Stimulated activated CD4-positive, alpha-beta T cell treated with anti-CD3 and anti-CD28 coated beads, Interleukin-4, amount 100 ng/mL, for 48 hours (primary cell): Measurements from ENCODE around the gene UBC.
"Not testable (repeated sequence)": the region's sequence is repeated elsewhere in the genome, so short reads cannot be mapped to it uniquely, and the experiment has no call there.

ENCODE experiments used
- DNase-seq, 2 donors: peaks; one replicate each; pipeline ENCODE4 v3.0.0-alpha.2; 2020; ENCODE audit warnings: low read depth in 2 of 2

Gene UBC

DNA sequence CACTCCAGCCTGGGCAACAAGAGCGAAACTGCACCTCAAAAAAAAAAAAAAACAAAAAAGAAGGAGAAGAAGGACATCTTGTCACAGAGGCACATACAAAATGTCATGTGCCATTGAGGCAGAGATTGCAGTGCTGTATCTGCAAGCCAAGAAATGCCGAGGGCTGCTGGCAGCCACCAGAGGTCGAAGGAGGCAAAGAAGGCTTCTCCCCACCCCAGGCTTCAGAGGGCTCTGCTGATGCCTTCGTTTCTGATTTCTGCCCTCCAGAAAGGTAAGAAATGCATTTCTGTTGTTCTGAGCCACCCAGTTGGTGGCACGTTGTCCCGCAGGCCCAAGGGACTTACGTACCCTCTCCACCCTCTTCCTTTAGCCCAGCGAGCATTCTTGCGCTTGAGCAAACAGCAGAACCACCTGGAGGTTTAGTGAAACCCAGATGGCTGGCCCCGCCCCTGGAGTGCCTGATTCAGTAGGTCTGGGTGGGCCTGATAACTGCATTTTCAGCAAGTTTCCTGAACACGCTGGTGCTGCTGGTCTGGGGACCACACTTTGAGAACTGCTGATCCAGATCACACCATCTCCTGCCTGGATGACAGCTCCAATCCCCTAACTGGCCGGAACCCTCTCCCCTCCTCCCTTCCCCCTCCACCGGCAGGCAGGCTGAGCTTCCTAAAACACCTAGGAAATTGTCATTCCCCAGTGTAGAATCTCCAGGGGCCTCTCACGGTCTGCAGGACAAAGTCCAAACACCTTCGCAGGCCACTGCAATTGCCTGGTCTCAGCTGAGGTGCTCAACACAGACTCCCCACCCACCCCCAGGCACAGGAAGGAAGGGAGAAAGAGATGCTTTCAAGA, 29.6 kb downstream of the UBC start:
- DNase-seq: no peak

- no peak for DNase-seq
These were observed 31.0 kb downstream of the UBC start for GRCh38 chr12:124883263-124884130.

DNA sequence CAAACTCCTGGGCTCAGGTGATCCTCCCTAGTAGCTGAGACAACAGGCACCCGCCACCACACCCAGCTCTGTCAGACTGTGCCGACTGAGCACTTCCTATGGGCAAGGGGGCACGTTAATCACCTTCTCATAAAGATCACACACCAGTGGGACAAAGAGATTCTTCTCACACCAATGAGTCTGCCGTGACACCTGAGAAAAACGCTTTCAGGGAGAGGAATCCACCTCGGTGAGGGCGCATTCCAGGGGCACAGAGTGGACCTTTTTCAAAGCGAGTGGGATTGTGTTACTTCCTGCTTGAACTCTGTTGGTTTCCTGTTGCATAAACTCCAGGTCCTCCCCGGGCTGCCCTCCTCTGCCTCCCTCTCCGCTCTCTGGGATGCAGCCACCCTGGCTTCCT, 33.3 kb downstream of the UBC start:
- DNase-seq: no peak

DNA sequence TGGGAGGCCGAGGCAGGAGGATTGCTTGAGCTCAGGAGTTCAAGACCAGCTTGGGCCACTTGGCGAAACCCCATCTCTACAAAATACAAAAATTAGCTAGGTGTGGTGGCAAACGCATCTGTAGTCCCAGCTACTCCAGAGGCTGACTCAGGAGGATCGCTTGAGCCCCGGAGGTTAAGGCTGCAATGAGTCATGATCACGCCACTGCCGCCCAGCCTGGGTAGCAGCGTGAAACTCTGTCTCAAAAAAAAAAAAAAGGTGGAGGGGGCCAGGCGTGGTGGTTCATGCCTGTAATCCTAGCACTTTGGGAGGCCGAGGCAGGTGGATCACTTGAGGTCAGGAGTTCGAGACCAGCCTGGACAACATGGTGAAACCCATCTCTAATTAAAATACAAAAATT, 34.1 kb downstream of the UBC start:
- DNase-seq: not testable (repeated sequence)

DNA sequence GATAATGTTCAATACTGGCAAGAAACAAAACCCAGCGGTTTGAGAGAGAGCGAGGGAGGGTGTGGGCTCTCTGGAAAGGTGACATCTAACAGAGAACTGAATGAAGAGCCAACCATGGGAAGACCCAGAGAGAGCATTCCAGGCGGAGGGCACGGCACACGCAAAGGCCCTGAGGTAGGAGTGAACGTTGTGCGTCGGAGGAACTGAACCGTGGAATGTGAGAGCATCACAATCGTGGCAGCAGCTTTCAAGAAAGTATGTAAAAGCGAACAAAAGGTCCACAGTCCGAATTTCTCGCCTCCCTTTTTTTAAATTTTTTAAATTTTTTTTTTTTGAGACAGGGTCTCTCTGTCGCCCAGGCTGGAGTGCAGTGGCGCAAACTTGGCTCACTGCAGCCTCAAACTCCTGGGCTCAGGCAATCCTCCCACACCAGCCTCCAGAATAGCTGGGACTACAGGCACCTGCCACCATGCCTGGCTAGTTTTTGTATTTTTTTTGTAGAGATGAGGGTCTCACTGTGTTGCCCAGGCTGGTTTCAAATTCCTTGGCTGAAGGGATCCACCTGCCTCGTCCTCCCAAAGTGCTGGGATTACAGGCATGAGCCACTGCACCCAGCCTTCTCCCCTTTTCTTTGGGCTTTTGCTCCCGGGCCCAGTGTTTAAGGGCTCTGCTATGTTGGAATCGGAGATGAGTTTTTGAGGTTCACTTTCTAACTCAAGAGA, 35.5 kb downstream of the UBC start:
- DNase-seq: no peak

GRCh38 chr12:124877423-124877822, 37.0 kb downstream of the UBC start:
- DNase-seq: no peak

GRCh38 chr12:124876171-124876570, 38.3 kb downstream of the UBC start:
- DNase-seq: no peak

GRCh38 chr12:124875803-124876132, 38.7 kb downstream of the UBC start:
- no peak for DNase-seq

DNA sequence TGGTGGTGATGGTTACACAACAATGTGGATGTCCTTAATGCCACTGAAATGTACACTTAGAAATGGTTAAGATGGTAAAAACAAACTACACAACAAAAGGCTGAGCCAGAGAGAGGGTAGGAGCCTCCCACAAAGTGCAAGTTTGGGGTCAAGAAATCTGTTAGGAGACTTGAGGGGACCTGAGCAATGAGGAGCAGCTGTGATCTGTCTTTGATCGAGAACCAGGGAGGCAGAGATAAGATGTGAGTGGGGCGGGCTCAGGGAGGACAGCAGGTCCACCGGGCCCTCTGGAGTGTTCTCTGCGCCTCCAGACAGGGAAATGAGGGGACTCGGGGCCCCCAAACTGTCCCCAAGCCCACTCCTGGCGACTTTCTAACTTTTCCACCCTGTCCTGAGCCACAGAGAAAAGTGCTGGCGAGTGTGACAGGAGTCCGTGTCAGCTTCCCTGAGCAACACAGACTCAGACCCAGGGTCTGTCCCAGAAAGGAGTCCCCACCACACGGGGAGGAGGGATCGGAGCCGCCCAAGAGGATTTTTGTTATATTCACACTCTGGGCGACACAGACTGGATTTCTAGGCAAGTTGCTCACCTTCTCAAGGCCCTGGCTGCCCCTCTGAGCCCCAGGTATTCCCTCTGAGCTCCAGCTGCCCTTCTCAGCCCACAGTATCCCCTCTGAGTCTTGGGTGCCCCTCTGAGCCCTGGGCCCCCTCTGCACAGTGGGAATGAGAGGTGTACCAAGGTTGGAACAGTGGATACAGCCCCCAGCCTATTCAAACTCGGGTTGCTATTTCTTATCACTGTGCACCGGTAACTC, 39.3 kb downstream of the UBC start:
- no peak for DNase-seq

DNA sequence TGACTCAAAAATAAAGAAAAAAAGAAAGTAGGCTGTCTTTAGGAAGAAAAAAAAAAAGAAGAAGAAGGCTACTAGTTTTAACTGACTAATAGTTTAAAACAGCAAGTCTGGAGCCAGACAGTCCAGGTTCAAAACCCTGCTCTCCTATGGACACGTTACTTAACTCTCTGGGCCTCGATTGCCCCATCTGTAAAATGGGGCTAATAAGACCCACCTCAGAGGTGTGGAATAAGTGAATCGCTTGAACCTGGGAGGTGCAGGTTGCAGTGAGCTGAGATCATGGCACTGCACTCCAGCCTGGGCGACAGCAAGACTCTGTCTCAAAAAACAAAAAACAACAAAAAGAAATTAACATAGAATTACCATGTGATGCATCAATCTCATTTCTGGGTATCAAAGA, 40.3 kb downstream of the UBC start:
- DNase-seq: no peak

- no peak for DNase-seq
These were observed 42.3 kb downstream of the UBC start for GRCh38 chr12:124872068-124872719.

- DNase-seq: no peak
These were observed 43.2 kb downstream of the UBC start for GRCh38 chr12:124871297-124871696.

- DNase-seq: no peak
These were observed 43.9 kb downstream of the UBC start for GRCh38 chr12:124870515-124870914.

DNA sequence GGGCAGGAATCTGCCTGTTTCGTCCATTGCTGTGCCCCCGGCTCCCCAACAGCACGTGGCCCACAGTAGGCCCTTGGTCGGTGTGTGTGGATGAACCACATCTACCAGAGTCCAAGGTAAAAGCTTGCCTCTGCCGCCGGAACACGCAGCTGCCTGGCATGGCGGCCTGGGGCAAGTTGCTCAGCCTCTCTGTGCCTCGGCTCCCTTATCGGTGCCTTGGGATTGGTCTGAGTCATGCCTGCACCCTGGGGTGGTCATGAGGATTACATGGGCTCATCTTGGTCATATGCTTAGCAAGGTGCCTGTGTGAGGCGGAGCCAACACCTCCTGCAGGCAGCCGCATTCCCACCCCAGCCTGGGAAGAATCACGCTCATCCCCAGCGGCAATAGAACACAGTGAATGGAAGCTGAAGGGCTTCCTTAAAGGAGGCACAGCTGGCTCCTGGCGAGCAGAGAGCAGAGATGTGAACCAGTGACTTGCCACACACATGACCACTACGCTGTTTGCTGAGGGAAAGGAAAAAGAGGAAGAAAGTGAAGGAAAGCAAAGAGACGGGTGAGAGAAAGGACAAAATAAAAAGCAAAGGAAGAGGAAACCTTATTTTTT, 45.3 kb downstream of the UBC start:
- no peak for DNase-seq

DNA sequence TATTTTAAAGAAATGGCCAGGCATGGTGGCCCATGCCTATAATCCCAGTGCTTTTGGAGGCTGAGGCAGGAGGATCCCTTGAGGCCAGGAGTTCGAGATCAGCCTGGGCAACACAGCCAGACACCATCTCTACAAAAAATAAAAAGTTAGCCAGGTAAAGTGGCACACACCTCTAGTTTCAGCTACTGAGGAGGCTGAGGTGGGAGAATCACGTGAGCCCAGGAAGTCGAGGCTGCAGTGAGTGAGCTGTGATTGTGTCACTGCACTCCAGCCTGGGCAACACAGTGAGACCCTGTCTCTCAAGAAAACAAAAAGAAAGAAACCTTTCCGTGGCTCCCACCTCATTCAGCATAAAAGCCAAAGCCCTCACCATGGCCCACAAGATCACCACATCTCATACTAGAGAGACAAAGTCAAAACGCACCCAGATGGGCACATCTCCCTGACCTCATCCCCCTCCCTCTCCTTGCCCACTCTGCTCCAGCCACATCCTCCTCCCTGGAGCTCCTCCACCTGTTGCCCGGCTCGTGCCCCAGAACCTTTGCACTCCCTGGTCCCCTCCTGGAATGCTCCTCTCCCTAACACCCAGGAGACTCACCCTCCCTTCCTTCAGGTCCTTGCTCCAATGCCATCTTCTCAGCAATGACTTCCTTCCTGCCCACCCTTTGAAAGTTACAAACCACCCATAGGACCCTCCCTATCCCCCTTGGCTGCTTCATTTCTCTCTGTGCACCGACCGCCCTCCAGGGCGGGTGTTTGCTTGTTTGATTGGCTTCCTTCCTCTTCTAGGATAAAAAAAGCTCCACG, 46.0 kb downstream of the UBC start:
- no peak for DNase-seq

- DNase-seq: no peak
These were observed 47.0 kb downstream of the UBC start for GRCh38 chr12:124867401-124867930.

DNA sequence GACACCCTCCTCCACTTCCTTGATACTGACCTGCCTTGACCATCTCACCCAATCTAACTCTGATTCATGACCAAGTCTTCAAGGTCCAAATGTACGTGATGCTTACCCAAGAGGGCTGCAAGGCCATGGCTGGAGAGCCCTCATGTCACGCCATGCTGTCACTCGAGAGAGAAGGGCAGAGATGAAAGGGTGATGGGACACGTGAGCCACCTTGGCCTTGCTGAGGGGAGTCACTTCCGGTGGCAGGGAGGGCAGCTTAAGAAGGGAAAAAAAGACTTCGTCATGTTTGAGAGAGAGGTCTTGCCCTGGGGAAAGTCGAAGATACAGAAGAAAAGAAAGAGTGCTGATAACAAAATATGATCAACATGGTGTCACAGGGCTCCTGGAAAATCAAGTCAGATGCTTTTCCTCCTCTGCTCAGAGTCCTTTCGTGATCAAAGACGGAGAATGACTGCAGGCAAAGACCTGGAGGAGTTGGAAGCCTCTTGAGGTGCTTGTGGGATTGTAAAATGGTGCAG, 47.5 kb downstream of the UBC start:
- no peak for DNase-seq

GRCh38 chr12:124866195-124866882, 48.1 kb downstream of the UBC start:
- no peak for DNase-seq

DNA sequence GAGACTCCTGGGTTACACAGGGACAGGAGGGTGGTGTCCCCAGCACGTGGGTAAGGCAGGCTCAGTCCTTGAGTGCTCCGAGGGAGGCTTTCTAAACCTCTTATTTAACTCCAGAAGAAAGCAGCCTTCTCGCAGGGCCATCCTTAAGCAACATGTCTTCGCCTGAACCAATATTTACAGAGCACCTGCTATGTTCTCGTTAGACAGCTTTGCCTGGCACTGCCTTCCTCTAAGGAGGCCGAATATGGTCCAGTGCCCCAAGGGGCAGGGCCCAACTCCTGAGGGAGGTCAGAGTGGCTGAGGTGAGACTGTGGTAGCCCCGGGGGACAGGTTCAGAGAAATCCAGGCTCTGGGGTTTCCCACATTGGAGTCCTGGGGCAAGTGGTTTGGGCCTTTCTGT, 48.7 kb downstream of the UBC start:
- no peak for DNase-seq
